ENCODE data around the gene CYB5RL. TPM values are rescaled to one million over a fixed set of nuclear protein-coding genes. Genes with fewer than 3 reads are reported as not detected.
A peak's percentile ranks its signal among the peaks of the same experiment; 100 is the strongest.
"Not testable (repeated sequence)": the region's sequence is repeated elsewhere in the genome, so short reads cannot be mapped to it uniquely, and the experiment has no call there.

Gene CYB5RL, protein sequence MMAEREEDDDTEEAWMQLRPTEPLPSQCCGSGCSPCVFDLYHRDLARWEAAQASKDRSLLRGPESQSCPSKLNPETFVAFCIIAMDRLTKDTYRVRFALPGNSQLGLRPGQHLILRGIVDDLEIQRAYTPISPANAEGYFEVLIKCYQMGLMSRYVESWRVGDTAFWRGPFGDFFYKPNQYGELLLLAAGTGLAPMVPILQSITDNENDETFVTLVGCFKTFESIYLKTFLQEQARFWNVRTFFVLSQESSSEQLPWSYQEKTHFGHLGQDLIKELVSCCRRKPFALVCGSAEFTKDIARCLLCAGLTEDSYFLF
- polyA plus RNA-seq (ENCODE audit: insufficient read length in 4 of 4), result 1 to 10 TPM; 6.6 to 8.9 (median 7.6) TPM

- DNase-seq (ENCODE audit: low read depth in 4 of 4, low spot score in 3 of 4), result peak; percentile 86 to 96 (median 95)
Observed at GRCh38 chr1:54199765-54200518, at the start of gene CYB5RL, which contains the start of gene MRPL37. Gene CYB5RL (minus strand): TSS chr1:54200030. CDS start chr1:54195616, 4,414 bp downstream. Gene MRPL37 (plus strand): TSS chr1:54200167. CDS start chr1:54200244, 77 bp downstream.

GRCh38 chr1:54248966-54249365 lies 49.1 kb upstream of the CYB5RL start:
- no peak for DNase-seq (ENCODE audit: low read depth in 4 of 4, low spot score in 3 of 4)

- DNase-seq (ENCODE audit: low read depth in 4 of 4, low spot score in 3 of 4), result no peak
Observed at GRCh38 chr1:54247863-54248515, 48.2 kb upstream of the CYB5RL start.

- DNase-seq (ENCODE audit: low read depth in 4 of 4, low spot score in 3 of 4), result no peak
Observed at GRCh38 chr1:54246116-54246721, 46.4 kb upstream of the CYB5RL start.

- no peak for DNase-seq (ENCODE audit: low read depth in 4 of 4, low spot score in 3 of 4)
Observed at GRCh38 chr1:54245501-54245900, 45.7 kb upstream of the CYB5RL start.

DNA sequence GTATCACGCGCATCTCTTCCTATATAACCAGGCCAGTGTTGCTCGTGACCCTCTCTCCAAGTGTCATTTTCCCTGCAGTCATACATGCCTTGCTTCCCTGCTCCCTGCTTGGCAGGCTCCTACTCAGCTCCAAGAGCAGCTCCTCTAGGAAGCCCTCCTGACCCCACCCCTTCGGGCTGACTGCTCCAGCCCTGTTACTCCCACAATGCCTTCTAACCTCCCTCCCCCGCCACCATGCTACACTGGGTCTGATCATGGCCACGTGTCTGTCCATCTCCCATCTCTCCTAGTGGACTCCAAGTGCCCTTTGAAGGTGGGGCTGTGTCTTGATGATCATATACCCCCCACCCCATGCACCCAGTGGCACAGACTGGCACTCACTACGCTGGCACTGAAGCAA lies 44.8 kb upstream of the CYB5RL start:
- no peak for DNase-seq (ENCODE audit: low read depth in 4 of 4, low spot score in 3 of 4)

GRCh38 chr1:54243022-54243421 lies 43.2 kb upstream of the CYB5RL start:
- DNase-seq (ENCODE audit: low read depth in 4 of 4, low spot score in 3 of 4), result no peak

GRCh38 chr1:54241364-54241763 lies 41.5 kb upstream of the CYB5RL start:
- DNase-seq (ENCODE audit: low read depth in 4 of 4, low spot score in 3 of 4), result no peak

DNA sequence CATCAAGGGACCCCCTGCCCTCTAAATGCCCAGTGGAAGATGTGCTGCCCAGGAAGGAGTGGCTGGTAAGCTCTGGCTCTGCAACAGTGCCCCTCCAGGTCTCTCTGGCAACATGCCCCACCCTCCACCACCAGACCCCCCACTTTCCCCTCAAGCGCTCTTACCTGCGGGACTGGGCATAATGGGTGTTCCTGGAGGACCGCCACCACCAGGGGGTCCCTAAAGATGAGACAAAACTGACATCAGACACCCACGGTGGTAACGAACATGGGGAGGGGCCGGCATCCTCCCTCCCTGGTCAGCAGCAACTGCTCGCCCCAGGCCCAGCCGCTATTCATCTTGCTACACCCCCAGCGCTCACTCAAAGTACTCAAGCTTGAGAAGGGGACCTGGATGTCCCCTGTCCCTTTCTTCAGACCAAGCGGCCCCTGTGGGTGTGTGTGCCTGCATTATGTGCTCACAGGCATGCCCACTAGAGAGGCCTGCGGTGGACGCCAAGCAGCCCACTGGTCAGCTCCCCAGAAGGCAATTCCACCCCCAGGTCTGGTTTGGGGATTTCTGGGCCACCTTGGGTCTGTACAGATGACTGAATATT lies 41.0 kb upstream of the CYB5RL start:
- DNase-seq (ENCODE audit: low read depth in 4 of 4, low spot score in 3 of 4), result no peak

- DNase-seq (ENCODE audit: low read depth in 4 of 4, low spot score in 3 of 4), result no peak
Observed at GRCh38 chr1:54239631-54240031, 39.8 kb upstream of the CYB5RL start.

GRCh38 chr1:54239035-54239383 lies 39.2 kb upstream of the CYB5RL start:
- no peak for DNase-seq (ENCODE audit: low read depth in 4 of 4, low spot score in 3 of 4)

- DNase-seq (ENCODE audit: low read depth in 4 of 4, low spot score in 3 of 4), result no peak
Observed at GRCh38 chr1:54238353-54239034, 38.7 kb upstream of the CYB5RL start.

DNA sequence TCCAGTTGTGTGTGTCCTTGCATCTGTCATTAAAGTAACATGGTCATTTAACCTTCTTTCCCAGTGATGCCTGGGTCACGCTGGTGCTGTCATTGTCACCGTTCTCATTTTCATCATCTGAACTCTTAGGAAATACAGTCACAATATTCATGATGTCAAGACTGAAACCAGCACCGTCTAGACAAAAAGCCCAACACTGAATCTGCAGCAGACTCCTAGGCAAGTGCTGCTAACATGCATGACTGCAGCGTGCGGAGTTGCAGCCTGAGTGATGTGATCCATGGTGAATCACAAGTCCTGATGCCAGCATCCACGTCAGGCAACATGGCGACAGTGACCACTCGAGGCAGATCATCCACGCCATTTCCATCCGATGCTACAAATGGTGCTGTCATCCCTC lies 37.8 kb upstream of the CYB5RL start:
- DNase-seq (ENCODE audit: low read depth in 4 of 4, low spot score in 3 of 4), result no peak

DNA sequence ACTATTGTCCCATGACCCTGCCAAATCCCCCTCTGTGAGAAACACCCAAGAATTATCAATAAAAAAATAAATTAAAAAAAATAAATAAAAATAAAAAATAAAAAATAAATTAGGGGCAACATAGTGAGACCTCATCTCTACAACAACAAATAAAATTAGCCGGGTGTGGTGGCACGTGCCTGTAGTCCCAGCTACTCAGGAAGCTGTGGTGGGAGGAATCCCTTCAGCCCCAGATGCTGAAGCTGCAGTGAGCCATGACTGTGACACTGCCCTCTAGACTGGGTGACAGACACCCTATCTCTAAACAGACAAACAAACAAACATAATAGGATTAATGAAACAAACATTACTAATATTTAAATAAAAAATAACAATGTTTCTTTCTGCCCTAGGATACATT lies 34.5 kb upstream of the CYB5RL start:
- no peak for DNase-seq (ENCODE audit: low read depth in 4 of 4, low spot score in 3 of 4)

GRCh38 chr1:54233196-54233595 lies 33.4 kb upstream of the CYB5RL start:
- DNase-seq (ENCODE audit: low read depth in 4 of 4, low spot score in 3 of 4), result not testable (repeated sequence)

GRCh38 chr1:54230507-54231339 lies 30.9 kb upstream of the CYB5RL start:
- no peak for DNase-seq (ENCODE audit: low read depth in 4 of 4, low spot score in 3 of 4)

DNA sequence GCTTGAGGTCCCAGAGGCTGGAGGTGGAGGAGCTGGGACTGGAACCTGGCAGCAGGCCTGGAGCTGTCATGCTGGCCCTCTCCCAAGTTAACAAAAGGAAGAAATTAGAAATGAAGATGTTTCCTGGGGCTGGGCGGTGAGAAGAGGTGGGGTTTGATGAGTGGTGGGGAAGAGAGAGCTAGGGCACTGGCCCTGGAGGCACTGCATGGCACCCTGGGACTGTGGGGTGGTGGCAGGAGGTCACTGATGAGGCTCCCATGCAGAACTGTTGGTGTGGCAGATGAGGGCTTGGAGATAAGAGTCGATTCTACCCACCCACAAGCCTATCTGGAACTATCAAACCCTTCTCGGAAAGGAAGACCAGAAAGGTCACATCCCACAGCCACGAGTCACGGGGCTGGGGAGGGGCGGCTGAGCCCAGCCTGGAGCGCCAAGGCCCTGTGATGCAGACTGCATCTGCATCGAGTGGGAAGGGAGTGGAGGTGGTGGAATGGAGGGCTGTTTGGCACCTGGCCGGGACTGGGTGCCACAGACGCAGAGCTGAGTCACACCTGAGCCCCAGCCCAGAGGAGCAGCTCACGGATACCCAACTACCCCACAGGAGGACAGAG lies 29.6 kb upstream of the CYB5RL start:
- no peak for DNase-seq (ENCODE audit: low read depth in 4 of 4, low spot score in 3 of 4)

- DNase-seq (ENCODE audit: low read depth in 4 of 4, low spot score in 3 of 4), result no peak
Observed at GRCh38 chr1:54228638-54229079, 28.8 kb upstream of the CYB5RL start.

DNA sequence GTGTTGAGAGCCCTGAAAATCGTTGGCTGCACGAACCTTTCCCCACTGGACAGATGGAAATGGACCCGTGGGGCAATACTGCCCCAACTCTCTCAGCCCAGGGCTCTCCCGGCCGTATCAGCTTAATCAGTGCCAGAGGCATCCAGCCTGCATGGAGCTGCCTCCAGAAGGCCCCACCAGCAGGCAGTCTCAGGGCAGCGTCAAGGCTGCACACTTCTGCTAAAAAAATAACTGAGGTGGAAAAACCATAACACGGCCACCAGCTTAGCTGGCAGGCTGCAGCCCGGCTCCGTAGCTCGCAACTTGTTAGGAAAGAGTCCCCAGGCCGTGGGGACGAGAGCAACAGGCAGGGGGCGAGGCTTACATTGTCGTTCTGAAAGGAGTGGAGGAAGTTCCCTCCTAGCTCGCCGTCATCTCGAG lies 28.1 kb upstream of the CYB5RL start:
- DNase-seq (ENCODE audit: low read depth in 4 of 4, low spot score in 3 of 4), result peak in 1 of 4 donors; percentile 26
